Fibroblast of mammary gland (primary cell): ENCODE measurements around the gene STUM.

Experiments used
- DNase-seq: peaks from one replicate; pipeline ENCODE4 v3.0.0-alpha.2; 2010; ENCODE audit warnings: low read depth
- H3K4me3 ChIP-seq: 2 replicates; pipeline ENCODE4 v1.5.1; 2011; ENCODE audit warnings: low read depth, mild to moderate bottlenecking, low read length, moderate library complexity; ENCODE audit not compliant: control insufficient read depth
- TF ChIP-seq, protein P1 (sequence below): conservative IDR thresholded peaks from 2 replicates; pipeline ENCODE4 v1.5.1; 2011; ENCODE audit warnings: low read depth, low read length, inconsistent platforms; ENCODE audit not compliant: control insufficient read depth, insufficient read depth

The STUM gene

GRCh38 chr1:226518375-226518774 is 30.2 kb upstream of the STUM start:
- H3K4me3 ChIP-seq = no peak overlapping the region
- DNase-seq = no peak
- TF ChIP-seq, protein P1, sequence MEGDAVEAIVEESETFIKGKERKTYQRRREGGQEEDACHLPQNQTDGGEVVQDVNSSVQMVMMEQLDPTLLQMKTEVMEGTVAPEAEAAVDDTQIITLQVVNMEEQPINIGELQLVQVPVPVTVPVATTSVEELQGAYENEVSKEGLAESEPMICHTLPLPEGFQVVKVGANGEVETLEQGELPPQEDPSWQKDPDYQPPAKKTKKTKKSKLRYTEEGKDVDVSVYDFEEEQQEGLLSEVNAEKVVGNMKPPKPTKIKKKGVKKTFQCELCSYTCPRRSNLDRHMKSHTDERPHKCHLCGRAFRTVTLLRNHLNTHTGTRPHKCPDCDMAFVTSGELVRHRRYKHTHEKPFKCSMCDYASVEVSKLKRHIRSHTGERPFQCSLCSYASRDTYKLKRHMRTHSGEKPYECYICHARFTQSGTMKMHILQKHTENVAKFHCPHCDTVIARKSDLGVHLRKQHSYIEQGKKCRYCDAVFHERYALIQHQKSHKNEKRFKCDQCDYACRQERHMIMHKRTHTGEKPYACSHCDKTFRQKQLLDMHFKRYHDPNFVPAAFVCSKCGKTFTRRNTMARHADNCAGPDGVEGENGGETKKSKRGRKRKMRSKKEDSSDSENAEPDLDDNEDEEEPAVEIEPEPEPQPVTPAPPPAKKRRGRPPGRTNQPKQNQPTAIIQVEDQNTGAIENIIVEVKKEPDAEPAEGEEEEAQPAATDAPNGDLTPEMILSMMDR = no peak

GRCh38 chr1:226519135-226519534 is 29.4 kb upstream of the STUM start:
- H3K4me3 ChIP-seq = no peak overlapping the region
- DNase-seq = no peak
- TF ChIP-seq, protein P1 = no peak

DNA sequence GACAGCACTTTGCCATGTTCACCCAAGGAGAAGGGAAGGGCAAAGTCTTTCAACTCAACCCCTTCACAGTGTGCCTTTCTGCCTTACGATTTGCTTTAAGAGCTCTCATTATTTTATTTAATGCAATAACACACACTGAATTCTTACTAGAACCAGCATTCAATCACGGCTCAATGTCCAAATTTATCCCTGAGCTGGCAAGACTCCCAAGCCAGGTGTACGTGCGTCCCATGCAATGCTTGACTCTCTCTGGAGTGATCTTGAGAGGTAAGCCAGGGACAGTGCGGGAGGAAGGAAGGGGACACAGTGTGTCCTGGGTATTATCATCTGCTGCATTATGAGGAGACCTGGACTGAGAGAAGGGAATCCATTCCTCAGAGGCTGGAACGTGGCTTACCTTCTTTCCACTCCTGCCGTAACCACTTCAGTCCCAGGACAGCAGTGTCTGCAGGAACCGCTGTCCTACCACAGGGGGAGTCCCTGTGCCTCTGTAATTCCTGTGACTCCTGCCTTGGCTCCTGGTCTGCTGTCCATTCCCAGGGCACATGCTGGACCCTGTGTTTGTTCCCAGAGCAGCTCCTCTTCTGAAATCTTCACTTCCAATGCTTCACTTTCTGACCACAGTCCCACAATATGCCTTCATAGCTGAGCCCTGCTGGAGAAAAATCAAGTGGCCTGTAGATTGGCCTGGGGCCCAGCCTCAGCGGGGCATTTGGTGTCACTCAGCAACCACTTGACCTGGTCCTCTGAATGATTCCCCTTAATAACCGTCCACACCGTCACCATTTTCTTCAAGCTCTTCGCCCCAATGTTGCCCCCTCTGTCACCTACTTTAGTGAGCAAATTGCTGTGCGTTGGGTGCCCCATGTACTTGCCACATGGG is 28.6 kb upstream of the STUM start:
- DNase-seq = no peak
- TF ChIP-seq, protein P1 = no peak
- H3K4me3 ChIP-seq = no peak overlapping the region

DNA sequence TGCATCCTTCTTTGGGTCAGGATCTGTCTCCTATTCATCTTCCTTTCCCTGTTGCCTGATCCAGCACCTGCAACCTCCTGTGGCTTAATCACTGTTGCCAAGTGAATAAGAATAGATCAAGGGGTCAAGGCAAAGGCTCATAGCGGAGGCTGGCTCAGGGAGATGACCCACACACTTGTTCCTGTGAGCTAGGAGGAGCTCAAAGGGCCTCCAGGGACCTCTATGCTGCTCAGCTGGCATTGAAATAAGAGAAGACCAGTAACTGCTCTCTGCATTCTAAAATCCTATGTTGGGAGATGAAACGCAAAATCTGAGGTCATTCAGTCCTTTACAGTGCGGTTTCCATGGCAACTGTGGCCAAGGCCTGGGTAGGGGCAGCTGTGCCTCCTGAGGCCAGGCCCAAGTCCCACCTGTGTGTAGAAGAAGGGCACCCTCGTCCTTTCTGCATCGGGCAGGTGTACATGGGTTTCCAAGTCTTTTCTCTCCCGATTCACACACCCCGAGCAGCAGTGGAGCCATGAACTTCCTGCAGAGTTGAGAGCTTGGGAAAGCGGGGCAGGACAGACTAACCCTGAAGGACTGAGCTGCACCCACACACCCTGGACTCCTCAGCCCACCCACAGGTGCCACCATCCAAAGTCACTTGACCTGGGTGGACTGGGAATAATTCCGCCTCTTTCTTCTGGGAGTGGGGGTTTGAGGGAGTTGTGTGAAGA is 27.8 kb upstream of the STUM start:
- H3K4me3 ChIP-seq = no peak overlapping the region
- DNase-seq = no peak
- TF ChIP-seq, protein P1 = no peak

GRCh38 chr1:226523646-226524406 is 24.7 kb upstream of the STUM start:
- no peak for DNase-seq
- H3K4me3 ChIP-seq = no peak overlapping the region
- TF ChIP-seq, protein P1 = no peak

GRCh38 chr1:226524547-226524946 is 24.0 kb upstream of the STUM start:
- H3K4me3 ChIP-seq = no peak overlapping the region
- TF ChIP-seq, protein P1 = no peak
- no peak for DNase-seq
